NCI-H2029 treated with DMSO at 0.1 percent for 48 hours (cell line): ENCODE data around the gene TCEANC.
"Not testable (repeated sequence)": the region's sequence is repeated elsewhere in the genome, so short reads cannot be mapped to it uniquely, and the experiment has no call there.

Source experiments
- DNase-seq: peaks from one replicate; lab custom pipeline; 2025; lab: John Stamatoyannopoulos, UW

The TCEANC gene

GRCh38 chrX:13655674-13656073 lies 2.7 kb downstream of the TCEANC start:
- DNase-seq = no peak

- no peak for DNase-seq
Measured at GRCh38 chrX:13658602-13659001, 5.7 kb downstream of the TCEANC start.

- DNase-seq = no peak
Measured at GRCh38 chrX:13659063-13659462, 6.1 kb downstream of the TCEANC start.

GRCh38 chrX:13661735-13662288 lies 8.9 kb downstream of the TCEANC start:
- DNase-seq = no peak

- no peak for DNase-seq
Measured at GRCh38 chrX:13662355-13662791, 9.4 kb downstream of the TCEANC start.

GRCh38 chrX:13664020-13664419 lies 11.1 kb downstream of the TCEANC start:
- no peak for DNase-seq

- no peak for DNase-seq
Measured at GRCh38 chrX:13666836-13667235, 13.9 kb downstream of the TCEANC start.

GRCh38 chrX:13667919-13668318 lies 15.0 kb downstream of the TCEANC start:
- DNase-seq = no peak

- peak; percentile 53 for DNase-seq
Measured at GRCh38 chrX:13669246-13669737, 16.4 kb downstream of the TCEANC start.

- not testable (repeated sequence) for DNase-seq
Measured at GRCh38 chrX:13669755-13670154, 16.8 kb downstream of the TCEANC start.

GRCh38 chrX:13670197-13670596 lies 17.3 kb downstream of the TCEANC start:
- DNase-seq = no peak

- no peak for DNase-seq
Measured at GRCh38 chrX:13673016-13673415, 20.1 kb downstream of the TCEANC start.

- DNase-seq = no peak
Measured at GRCh38 chrX:13676885-13677284, 23.9 kb downstream of the TCEANC start.

- DNase-seq = not testable (repeated sequence)
Measured at GRCh38 chrX:13679700-13680099, 26.8 kb downstream of the TCEANC start.

- DNase-seq = no peak
Measured at GRCh38 chrX:13681595-13681994, 28.7 kb downstream of the TCEANC start.

- no peak for DNase-seq
Measured at GRCh38 chrX:13684361-13684760, 31.4 kb downstream of the TCEANC start.

- no peak for DNase-seq
Measured at GRCh38 chrX:13685126-13685763, 32.3 kb downstream of the TCEANC start.

- DNase-seq = no peak
Measured at GRCh38 chrX:13687203-13687602, 34.3 kb downstream of the TCEANC start.

- DNase-seq = no peak
Measured at GRCh38 chrX:13688384-13688957, 35.5 kb downstream of the TCEANC start.

- no peak for DNase-seq
Measured at GRCh38 chrX:13688958-13689740, 36.2 kb downstream of the TCEANC start, which contains the start of gene RAB9A. Gene RAB9A (plus strand): TSS chrX:13689128. CDS start chrX:13708747, 19,619 bp downstream.

- no peak for DNase-seq
Measured at GRCh38 chrX:13689741-13690211, 36.8 kb downstream of the TCEANC start.

GRCh38 chrX:13690836-13691235 lies 37.9 kb downstream of the TCEANC start:
- DNase-seq = no peak
